Measurements from ENCODE around the gene SUFU.

DNA sequence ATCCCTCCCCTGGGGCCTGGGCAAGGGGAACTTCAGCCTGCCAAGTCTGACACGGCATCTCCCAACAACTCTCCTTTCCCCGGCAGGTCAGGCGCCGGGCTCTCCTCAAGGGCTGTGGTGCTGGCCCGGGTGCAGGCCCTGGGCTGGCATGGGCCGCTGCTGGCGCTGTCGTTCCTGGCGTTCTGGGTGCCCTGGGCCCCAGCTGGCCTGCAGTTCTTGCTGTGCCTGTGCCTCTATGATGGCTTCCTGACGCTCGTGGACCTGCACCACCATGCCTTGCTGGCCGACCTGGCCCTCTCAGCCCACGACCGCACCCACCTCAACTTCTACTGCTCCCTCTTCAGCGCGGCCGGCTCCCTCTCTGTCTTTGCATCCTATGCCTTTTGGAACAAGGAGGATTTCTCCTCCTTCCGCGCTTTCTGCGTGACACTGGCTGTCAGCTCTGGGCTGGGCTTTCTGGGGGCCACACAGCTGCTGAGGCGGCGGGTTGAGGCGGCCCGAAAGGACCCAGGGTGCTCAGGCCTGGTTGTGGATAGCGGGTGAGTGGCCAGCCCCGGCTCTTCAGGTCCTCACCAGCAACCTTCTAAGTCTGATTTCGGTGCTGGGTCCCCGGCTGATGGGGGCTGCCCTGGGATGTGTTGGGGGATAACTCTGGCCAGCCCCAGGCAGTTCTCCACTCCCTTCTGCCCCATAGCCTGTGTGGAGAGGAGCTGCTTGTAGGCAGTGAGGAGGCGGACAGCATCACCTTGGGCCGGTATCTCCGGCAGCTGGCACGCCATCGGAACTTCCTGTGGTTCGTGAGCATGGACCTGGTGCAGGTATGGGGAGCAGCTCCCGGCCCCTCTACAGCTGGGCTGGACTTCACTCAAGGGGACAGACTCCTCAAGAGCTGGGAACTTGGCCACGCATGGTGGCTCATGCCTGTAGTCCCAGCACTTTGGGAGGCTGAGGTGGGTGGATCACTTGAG, 32.9 kb upstream of the SUFU start:
- no peak for TF ChIP-seq YY1 (IDR thresholded peaks at IDR 0.05; ENCODE audit: insufficient read depth, insufficient read length)
- TF ChIP-seq ZNF274 (IDR thresholded peaks at IDR 0.05; ENCODE audit: low read depth, low read length), result no peak
- no peak for TF ChIP-seq SUZ12 (IDR thresholded peaks at IDR 0.05; ENCODE audit: extremely low read depth, insufficient read depth, insufficient read length)
